ENCODE data around the gene BRD9. TPM values are rescaled to one million over a fixed set of nuclear protein-coding genes. Genes with fewer than 3 reads are reported as not detected.

BRD9 gene
- total RNA-seq, 1 donor from 2014 or later: 43.7 TPM

DNA sequence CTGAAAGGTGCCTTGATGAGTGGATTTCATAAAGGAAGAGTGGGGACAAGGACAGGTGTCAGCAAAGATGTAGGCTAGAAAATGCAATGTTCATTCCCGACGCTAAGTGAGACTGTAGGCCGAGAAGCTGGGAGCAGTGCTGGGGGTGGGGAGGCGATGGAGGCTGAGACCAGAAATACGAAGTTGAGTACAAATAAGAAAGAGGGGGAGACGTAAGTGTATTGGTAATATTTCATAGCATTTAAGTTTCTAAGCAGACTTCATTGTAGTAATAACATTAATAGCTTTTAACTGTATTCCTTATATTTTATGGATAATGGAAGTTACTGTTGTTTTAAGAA lies 11.1 kb upstream of the BRD9 start:
- no peak overlapping the region for H3K27ac ChIP-seq (ENCODE audit: low read depth, low read length)
- no peaks in the 10 kb centered on the region for H3K79me2 ChIP-seq (ENCODE audit: insufficient read depth, low read length)
- no peaks in the 10 kb centered on the region for H3K9me3 Mint-ChIP-seq (ENCODE audit: unreplicated experiment)
- H3K27me3 ChIP-seq (ENCODE audit: insufficient read depth, low read length): no peaks in the 10 kb centered on the region
- peaks cover 7% of the 10 kb centered on the region for H3K36me3 Mint-ChIP-seq (ENCODE audit: low read depth, unreplicated experiment)
- H3K4me2 ChIP-seq (ENCODE audit: low read length): no peak overlapping the region
- no peak overlapping the region for H3K4me3 ChIP-seq (ENCODE audit: insufficient read depth, low read depth, low read length)
- H3K27me3 Mint-ChIP-seq (ENCODE audit: low read depth, unreplicated experiment): no peaks in the 10 kb centered on the region
- no peak overlapping the region for H3K9ac ChIP-seq (ENCODE audit: low read length)
- FAIRE-seq: no peak
- no peak overlapping the region for H3K27ac Mint-ChIP-seq (ENCODE audit: unreplicated experiment)
- H3K36me3 ChIP-seq (ENCODE audit: insufficient read depth, low read length): peaks cover 13% of the 10 kb centered on the region
- H4K20me1 ChIP-seq (ENCODE audit: insufficient read depth, low read length): peaks cover 8% of the 10 kb centered on the region
- no peaks in the 10 kb centered on the region for H3K4me1 ChIP-seq (ENCODE audit: insufficient read depth, low read length)
- H3K9me3 ChIP-seq (ENCODE audit: insufficient read depth, low read depth, low read length): no peaks in the 10 kb centered on the region
- H3K4me3 Mint-ChIP-seq (ENCODE audit: unreplicated experiment): no peak overlapping the region
- TF ChIP-seq EZH2 (IDR thresholded peaks at IDR 0.05; ENCODE audit: insufficient read depth, low read length): no peak
- TF ChIP-seq, protein P1, sequence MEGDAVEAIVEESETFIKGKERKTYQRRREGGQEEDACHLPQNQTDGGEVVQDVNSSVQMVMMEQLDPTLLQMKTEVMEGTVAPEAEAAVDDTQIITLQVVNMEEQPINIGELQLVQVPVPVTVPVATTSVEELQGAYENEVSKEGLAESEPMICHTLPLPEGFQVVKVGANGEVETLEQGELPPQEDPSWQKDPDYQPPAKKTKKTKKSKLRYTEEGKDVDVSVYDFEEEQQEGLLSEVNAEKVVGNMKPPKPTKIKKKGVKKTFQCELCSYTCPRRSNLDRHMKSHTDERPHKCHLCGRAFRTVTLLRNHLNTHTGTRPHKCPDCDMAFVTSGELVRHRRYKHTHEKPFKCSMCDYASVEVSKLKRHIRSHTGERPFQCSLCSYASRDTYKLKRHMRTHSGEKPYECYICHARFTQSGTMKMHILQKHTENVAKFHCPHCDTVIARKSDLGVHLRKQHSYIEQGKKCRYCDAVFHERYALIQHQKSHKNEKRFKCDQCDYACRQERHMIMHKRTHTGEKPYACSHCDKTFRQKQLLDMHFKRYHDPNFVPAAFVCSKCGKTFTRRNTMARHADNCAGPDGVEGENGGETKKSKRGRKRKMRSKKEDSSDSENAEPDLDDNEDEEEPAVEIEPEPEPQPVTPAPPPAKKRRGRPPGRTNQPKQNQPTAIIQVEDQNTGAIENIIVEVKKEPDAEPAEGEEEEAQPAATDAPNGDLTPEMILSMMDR (IDR thresholded peaks at IDR 0.05; ENCODE audit: insufficient read depth, low read depth, low read length): no peak
- H2AFZ ChIP-seq (ENCODE audit: low read depth, low read length): no peak overlapping the region
- DNase-seq (ENCODE audit: low read depth): no peak
- no peaks in the 10 kb centered on the region for H3K4me1 Mint-ChIP-seq (ENCODE audit: low read depth, unreplicated experiment)

DNA sequence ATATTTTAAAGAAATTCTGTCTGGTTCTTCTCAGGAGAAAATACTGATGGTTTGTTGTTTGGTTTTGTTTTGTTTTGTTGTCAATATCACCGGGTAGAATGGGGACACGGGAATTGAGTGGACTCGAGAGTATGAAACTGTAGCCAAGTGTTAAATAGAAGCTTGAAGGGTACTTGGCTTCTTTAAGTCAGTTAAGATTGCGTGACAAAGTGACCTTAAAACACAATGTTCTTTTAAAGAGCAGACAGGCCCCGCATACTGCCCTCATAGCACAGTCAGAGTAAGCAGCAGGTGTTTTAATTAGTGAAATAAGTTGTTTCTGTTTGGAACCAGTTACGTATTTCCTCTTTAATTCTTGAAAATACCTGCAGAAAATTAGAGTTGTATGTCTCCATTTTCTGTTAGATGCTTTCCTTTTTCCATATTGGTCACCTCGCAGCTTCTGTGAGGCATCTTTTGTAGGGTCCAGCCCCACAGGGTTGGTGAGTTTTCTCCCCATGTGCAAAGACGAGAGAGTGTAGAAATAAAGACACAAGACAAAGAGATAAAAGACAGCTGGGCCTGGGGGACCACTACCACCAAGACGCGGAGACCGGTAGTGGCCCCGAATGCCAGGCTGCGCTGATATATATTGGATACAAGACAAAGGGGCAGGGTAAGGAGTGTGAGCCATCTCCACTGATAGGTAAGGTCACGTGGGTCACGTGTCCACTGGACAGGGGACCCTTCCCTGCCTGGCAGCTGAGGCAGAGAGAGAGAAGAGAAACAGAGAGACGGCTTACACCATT lies 9.7 kb upstream of the BRD9 start:
- no peak overlapping the region for H2AFZ ChIP-seq (ENCODE audit: low read depth, low read length)
- Mint-ChIP-seq H3K27me3 (ENCODE audit: low read depth, unreplicated experiment) (no peaks in the 10 kb centered on the region), H3K4me1 (ENCODE audit: low read depth, unreplicated experiment) (no peaks in the 10 kb centered on the region), H3K36me3 (ENCODE audit: low read depth, unreplicated experiment) (peaks cover 3% of the 10 kb centered on the region), H3K27ac (ENCODE audit: unreplicated experiment) (no peak overlapping the region), H3K9me3 (ENCODE audit: unreplicated experiment) (no peaks in the 10 kb centered on the region), H3K4me3 (ENCODE audit: unreplicated experiment) (no peak overlapping the region)
- H3K27ac ChIP-seq (ENCODE audit: low read depth, low read length): no peak overlapping the region
- no peaks in the 10 kb centered on the region for H3K79me2 ChIP-seq (ENCODE audit: insufficient read depth, low read length)
- FAIRE-seq (no peak), DNase-seq (ENCODE audit: low read depth) (no peak)
- H3K4me3 ChIP-seq (ENCODE audit: insufficient read depth, low read depth, low read length): no peak overlapping the region
- H3K4me2 ChIP-seq (ENCODE audit: low read length): no peak overlapping the region
- no peak for TF ChIP-seq EZH2 (IDR thresholded peaks at IDR 0.05; ENCODE audit: insufficient read depth, low read length)
- TF ChIP-seq, protein P1 (IDR thresholded peaks at IDR 0.05; ENCODE audit: insufficient read depth, low read depth, low read length): no peak
- H3K4me1 ChIP-seq (ENCODE audit: insufficient read depth, low read length): no peaks in the 10 kb centered on the region
- no peaks in the 10 kb centered on the region for H3K9me3 ChIP-seq (ENCODE audit: insufficient read depth, low read depth, low read length)
- peaks cover 8% of the 10 kb centered on the region for H4K20me1 ChIP-seq (ENCODE audit: insufficient read depth, low read length)
- H3K27me3 ChIP-seq (ENCODE audit: insufficient read depth, low read length): no peaks in the 10 kb centered on the region
- peaks cover 13% of the 10 kb centered on the region for H3K36me3 ChIP-seq (ENCODE audit: insufficient read depth, low read length)
- no peak overlapping the region for H3K9ac ChIP-seq (ENCODE audit: low read length)

DNA sequence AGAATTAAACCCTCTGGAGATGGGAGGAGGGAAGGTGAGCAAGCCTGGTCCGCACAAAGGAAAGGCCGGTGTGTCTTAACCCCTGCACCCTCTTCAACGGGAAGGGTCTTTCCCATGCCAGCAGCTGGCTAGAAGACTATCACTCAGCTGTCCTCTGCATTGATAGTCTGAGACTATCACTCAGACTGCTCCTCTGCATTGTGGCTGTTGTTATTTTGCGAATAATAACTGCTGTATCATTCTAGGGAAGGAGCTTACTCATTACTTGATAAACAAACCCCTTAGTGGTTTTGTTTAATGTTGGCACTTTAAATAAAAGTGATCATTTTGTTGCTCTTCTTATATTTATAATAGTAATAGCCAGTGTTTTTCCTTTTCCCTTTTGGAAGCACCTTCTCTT lies 8.2 kb upstream of the BRD9 start:
- H3K36me3 ChIP-seq (ENCODE audit: insufficient read depth, low read length): peaks cover 14% of the 10 kb centered on the region
- no peaks in the 10 kb centered on the region for H3K4me1 ChIP-seq (ENCODE audit: insufficient read depth, low read length)
- no peak overlapping the region for H3K4me3 Mint-ChIP-seq (ENCODE audit: unreplicated experiment)
- no peaks in the 10 kb centered on the region for H3K36me3 Mint-ChIP-seq (ENCODE audit: low read depth, unreplicated experiment)
- no peak overlapping the region for H3K9ac ChIP-seq (ENCODE audit: low read length)
- H3K4me1 Mint-ChIP-seq (ENCODE audit: low read depth, unreplicated experiment): no peaks in the 10 kb centered on the region
- no peak overlapping the region for H3K27ac Mint-ChIP-seq (ENCODE audit: unreplicated experiment)
- no peaks in the 10 kb centered on the region for H3K9me3 Mint-ChIP-seq (ENCODE audit: unreplicated experiment)
- no peak overlapping the region for H3K27ac ChIP-seq (ENCODE audit: low read depth, low read length)
- H3K4me2 ChIP-seq (ENCODE audit: low read length): no peak overlapping the region
- FAIRE-seq: no peak
- peaks cover 8% of the 10 kb centered on the region for H4K20me1 ChIP-seq (ENCODE audit: insufficient read depth, low read length)
- no peaks in the 10 kb centered on the region for H3K9me3 ChIP-seq (ENCODE audit: insufficient read depth, low read depth, low read length)
- TF ChIP-seq EZH2 (IDR thresholded peaks at IDR 0.05; ENCODE audit: insufficient read depth, low read length): no peak
- TF ChIP-seq, protein P1 (IDR thresholded peaks at IDR 0.05; ENCODE audit: insufficient read depth, low read depth, low read length): no peak
- no peaks in the 10 kb centered on the region for H3K27me3 Mint-ChIP-seq (ENCODE audit: low read depth, unreplicated experiment)
- DNase-seq (ENCODE audit: low read depth): no peak
- H3K4me3 ChIP-seq (ENCODE audit: insufficient read depth, low read depth, low read length): no peak overlapping the region
- no peaks in the 10 kb centered on the region for H3K27me3 ChIP-seq (ENCODE audit: insufficient read depth, low read length)
- H2AFZ ChIP-seq (ENCODE audit: low read depth, low read length): no peak overlapping the region
- no peaks in the 10 kb centered on the region for H3K79me2 ChIP-seq (ENCODE audit: insufficient read depth, low read length)

Measured in astrocyte (in vitro differentiated cells and primary cell).